ENCODE measurements around the gene STOM.

STOM gene

DNA sequence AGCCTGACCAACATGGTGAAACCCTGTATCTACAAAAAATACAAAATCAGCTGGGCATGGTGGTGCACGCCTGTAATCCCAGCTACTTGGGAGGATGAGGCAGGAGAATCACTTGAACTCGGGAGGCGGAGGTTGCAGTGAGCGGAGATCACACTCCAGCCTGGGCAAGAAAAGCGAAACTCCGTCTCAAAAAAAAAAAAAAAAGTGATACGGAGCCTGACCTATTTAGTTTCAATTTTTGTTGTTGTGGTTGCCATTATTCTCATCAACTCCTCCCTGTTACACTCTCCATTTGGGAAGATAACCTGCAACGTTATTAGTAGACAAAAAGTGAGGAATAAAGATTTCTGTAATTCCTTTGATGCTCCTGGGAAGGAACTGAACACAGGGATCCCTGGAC lies 1.3 kb downstream of the STOM start:
- DNase-seq, result no peak

DNA sequence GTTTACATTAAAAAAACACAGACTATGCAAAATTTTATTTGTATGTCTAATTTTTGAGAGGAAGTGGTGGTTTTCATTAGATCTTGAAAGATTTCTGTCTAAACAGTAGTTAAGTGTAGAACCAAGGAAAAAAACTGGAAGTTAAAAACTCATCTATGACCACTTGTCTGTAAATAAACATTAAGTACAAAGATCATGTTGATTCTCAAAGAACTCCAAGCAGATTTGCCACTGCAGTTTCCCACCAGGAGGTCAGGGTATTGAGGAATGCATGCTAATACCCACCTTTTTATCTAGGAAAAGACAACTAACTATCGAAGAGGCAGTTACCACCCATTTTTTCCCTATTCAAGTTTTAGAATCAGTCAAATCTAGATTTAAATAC lies 1.9 kb downstream of the STOM start:
- DNase-seq, result no peak

DNA sequence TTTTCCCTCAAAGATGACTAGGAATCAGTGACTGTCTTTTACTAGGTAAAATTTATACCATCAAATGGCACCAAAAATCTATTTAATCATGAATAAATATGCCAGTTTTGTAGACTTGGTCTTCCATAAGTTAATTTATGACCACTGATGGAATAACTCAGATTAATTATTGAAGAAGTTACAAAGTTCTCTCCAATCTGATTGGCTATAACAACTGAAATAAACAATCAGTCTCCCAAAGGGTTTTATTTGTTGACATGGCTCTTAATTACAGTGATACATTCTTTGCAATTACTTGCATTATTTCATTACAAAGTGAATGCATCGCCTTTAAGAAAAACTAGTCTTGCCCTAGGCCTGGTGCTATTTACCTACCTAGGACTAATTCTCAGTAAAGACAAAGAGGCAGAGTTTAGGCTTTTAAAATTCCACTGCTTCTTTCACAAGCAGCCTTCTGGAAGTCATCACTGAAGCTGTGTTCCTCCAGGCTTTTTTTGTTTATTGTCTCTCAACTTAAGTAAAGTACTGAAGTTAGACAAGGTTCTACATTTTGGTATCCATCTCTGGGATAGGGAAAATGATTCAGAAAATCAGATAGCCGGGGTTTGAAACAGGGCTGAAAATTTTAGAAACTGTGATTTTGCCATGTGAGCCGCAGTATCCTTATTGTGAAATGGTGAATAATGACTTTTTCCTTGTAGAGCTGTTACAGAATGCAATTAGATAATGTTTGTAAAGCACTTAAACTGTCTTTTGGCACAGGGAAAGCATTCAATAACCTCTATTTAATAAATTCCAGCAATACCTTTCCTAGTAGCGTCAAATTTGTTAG lies 2.5 kb downstream of the STOM start:
- no peak for DNase-seq

DNA sequence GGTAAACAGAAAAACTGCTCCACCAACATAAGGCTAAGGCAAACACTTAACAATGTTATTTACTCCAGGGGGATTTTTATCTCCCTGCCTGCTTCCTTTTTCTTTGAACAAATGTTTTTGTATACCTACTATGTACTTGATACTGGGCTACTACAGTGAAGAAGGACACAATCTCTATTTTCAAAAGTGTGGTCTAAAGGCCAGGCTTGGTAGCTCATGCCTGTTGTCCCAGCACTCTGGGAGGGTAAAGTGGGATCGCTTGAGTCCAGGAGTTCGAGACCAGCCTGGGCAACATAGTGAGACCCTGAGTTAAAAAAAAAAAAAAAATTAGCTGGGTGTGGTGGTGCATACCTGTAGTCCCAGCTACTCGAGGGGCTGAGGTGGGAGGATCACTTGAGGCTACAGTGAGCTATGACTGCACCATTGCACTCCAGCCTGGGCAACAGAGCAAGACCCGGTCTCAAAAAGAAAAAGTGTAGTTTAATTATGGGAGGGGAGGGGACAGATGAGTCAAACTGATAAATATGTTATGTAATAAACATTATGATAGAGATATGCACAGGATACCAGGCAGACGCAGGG lies 3.3 kb downstream of the STOM start:
- no peak for DNase-seq

DNA sequence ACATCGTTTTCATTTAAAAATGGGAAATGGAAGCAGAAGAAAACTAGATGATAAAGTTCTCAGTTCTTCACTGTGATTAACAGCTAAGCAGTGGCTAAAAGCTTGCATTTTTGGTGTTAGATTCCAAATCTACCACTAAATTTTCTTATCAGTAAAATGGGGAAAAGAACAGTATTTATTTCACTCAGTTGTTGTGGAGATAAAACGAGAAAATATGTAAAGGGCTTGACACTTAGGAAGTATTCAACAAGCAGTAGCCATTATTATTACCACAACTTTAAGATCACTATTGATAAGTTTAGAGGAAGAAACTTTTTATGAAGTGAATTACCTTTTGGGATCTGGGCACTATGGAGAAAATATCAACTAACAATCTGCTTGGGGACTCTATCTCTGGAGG lies 4.5 kb downstream of the STOM start:
- no peak for DNase-seq

DNA sequence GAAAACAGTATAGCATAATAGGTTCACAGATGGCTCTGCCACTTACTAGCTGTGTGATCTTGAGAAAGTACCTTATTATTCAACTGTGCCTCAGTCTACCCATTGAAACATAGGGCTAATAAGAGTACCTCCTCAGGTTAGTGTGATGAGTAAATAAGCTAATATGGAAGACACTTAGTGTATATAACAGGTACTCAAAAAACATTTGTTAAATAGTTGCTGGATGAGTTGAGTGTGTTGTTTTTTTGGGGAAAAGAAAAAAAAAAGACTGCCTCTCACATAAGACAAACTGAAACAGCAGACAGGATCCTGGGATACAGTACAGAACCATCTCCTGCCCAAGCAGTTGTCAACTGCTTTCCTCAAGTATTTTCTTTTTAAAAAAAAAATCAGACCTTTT lies 5.2 kb downstream of the STOM start:
- no peak for DNase-seq

DNA sequence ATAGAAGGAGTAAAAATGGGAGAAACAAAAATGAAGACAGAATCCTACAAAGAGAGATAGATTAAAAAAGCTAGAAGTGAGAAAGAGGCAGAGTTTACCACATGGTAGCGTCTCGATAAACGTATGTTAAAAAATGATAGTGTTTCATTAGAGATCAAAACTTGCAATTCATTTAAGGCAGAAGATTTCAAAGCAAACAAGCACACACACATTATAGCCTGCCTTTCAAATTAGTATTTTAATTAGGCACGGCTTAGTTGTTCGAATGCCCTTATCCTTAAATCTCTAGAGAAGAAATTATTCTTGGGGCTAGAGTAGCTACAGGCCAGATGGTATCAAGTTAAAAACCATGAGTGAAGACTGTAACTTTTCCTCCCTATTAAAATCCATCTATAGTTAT lies 6.0 kb downstream of the STOM start:
- no peak for DNase-seq

DNA sequence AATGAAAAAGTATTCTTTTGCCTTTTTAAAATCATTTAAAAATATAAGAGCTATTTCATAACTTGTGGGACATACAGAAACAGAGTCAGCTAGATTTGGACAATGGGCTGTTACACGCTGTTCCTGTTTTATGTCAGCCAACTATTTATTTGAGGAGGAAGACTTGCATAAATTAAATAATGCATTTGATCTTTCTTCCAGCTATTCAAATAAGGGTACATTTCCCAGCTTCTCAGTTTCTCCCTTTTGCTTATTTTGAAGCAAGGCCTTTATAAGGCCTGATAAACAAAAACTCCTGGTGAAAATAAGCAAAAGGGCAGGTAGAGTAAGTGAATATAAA lies 6.5 kb downstream of the STOM start:
- no peak for DNase-seq

DNA sequence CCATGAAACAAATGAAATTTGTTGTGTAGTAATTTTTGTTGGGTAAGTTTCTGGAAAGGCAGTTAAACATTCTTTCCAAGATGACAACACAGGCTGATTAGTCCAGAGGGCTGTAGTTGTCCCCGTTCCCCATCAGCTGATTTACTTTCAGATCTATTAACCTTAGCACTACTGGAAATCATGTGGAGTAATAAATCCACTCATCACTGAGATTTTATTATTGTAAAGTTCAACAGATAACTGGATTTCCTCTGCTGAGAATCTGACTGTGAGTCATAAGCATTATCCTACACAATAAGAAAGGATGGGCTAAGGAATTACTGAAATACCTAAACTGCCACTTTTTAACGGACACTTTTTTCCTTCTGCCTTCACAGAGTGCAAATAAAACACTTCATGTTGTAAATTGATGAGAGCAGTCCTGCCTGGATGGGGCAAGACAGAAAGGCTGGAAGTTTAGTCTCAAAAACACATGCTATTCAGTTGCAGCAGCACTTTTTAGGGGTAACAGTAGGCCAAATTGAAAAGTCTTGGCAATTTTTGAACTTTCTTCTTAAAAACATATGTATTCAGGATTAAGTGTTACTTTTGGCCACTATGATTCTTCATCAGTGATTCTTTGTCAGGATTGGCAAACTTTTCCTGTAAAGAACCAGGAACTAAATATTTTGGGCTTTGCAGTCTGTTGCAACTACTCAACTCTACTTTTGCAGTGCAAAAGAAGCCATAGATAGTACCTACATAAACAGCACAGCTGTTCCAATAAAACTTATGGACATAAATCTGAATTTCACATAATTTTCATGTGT lies 7.0 kb downstream of the STOM start:
- DNase-seq, result no peak

DNA sequence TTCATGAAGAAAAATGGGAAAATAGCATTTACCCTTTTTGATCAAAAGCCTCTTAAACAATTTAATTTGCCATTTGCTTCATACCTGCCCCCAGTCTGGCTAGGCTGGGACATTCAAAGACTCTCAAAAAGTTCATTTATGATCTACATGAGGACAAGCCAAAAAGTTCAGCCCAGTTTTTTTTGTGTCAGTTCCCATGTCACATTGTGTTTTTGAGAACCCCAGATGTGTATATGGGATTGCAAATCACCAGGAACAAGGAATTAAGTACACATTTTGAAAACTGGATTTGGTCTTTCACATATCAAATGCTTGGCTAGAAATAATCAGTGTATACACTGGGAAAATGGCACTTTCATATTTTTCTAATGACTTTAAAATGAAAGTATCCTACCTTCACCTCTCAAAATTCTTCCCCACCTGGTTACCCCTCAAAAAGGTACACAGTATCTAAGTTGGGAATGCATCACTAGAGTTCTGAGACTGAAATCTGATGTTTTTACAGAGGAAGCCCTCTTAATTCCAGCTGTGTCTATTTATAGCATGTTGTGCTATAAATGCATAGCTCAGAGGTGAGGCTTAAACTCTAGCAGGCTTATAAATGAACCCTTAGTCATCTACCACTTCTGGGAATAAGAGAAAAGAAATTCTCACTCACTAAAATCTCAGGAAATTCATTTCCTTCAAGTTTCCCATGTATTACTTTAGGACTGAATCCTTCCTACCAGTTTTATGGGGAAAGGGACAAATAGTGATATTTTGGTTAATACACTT lies 9.3 kb downstream of the STOM start:
- no peak for DNase-seq

DNA sequence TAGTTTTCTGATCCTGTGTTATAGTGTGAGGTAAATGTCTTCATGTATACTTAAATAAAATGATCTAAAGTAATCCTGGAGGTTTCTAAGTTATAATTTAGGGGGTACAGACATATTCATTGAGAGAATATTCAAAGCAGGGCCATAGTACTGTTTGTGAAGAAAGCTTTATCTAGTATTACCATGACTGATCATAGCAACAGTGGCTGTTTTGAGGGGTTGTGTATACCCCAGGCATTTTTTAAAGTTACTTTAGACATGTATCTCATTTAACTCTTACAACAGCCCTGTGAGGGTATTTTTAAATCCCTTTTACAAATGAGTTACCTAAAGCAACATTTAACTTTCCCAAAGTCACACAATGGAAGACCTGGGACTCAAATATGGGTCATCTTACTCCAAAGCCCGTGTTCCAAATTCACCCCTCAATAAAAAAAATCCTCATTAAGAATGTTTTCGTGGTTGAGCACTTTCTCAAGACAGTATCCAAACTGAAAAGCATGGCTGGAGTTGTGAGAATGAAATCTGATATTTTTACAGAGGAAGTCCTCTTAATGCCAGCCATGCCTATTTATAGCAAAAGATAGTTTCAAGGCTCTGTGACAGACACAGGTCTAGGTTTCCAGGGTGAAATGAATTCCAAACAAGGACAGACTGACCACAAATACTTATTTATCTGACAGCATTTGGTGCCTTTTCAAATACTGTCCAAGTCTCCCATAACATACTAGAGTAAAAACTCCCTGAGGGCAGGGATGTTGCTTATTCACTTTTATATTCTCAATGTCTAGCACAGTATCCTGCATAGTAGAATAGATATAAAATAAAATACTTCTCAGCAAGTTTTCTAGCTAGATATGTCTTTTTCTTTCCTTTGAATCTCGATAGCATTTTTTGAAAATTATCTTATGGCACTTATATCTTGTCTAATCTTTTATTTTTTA lies 10.4 kb downstream of the STOM start:
- no peak for DNase-seq

DNA sequence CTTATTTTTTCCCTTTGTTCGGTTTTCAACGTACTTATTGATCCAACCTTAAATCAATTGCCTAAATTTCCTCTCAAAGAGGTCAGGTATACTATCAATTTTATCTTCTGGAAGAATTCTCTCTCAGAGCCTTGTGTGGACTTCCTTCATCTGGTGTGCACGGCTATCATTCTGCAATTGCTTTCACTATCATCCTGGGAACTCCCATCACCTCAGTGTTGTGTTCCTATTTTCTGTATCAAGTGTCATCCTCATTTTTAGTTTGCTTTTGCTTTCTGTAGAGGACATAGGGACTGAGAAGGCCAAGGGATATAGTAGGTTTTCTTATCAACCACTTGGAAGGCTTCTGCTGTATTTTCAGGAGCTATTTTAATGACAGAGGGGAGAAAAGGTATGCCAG lies 11.3 kb downstream of the STOM start:
- no peak for DNase-seq

DNA sequence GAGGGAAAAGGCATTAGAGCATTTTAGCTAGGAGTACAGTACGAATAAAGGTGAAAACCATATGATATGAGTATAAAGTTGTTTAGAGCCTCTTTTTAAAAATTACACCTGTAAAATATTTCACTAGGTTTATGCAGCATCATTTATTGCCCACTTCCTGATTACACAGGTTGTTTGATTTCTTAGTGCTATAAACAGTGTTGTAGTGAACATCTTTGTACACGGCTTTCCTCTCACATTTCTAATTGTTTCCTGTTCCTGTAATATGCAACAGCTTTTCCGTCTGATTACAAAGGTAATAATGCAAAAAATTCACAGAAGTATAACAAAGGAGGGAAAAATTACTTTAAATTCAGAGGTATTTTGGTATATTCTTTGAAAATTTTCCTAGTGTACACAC lies 13.0 kb downstream of the STOM start:
- no peak for DNase-seq

DNA sequence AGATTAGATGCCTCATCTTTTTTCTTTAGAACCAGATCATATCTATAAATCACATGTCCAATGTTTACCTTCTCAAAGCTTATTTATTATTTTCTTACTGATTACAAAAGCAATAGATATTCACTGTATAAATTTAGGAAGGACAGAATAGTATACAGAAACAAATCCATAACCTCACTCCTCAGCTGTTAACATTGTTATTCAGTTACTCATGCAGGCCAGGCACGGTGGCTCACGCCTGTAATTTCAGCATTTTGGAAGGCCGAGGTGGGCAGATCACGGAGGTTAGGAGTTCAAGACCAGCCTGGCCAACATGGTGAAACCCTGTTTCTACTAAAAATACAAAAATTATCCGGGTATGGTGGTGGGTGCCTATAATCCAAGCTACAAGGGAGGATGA lies 15.3 kb downstream of the STOM start:
- no peak for DNase-seq

DNA sequence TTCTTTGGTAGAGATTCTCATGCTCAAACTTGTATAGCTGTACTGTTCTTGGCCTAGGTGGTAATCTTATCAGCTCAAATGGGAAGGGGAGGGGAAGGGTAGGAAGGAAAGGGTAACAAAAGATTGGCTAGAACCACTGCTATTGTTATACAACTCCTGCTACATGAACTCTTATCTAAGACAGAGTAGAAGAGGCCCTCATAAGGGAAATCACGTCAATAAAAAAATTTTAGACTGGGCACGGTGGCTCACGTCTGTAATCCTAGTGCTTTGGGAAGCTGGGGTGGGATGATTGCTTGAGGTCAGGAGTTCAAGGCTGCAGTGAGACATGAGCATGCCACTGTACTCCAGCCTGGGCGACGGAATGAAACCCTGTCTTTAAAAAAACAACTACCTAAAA lies 15.9 kb downstream of the STOM start:
- no peak for DNase-seq

DNA sequence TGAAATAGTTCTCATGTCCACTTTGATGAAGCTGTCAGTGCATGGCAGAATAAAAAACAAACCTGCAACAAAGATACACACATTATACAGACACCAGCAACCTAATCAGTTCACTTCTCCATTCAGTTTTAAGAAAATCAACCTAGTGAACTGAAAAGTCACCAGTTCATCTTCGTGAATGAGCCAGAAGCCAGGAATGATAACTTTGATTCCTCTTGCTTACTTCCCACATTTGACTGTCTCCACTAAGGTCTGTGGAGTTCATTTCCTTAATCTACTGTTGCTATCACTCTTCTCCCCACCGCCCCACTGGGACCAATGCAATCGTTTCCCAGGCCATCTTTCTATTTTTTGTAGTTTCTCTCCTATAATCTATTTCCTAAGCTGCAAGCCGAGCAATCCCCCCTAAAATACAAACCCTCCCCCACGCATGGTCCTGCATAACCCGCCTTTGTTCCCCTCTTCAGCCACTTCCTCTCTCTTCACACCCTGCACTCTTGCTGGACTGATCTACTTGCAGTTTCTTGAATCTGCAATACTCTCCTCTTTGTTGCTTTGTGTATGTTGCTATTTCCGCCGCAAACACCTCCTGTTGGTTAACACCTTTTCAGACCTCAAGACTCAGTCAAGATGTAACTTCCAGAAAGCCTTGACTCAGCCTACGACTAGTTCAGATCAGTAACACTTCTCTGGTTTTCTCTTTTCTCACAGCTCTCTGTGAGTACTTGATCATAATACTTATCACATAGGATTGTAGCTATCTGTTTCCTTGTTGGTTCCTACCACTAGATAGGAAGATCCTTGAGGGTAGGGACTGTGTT lies 16.6 kb downstream of the STOM start:
- DNase-seq, result peak; percentile 45

DNA sequence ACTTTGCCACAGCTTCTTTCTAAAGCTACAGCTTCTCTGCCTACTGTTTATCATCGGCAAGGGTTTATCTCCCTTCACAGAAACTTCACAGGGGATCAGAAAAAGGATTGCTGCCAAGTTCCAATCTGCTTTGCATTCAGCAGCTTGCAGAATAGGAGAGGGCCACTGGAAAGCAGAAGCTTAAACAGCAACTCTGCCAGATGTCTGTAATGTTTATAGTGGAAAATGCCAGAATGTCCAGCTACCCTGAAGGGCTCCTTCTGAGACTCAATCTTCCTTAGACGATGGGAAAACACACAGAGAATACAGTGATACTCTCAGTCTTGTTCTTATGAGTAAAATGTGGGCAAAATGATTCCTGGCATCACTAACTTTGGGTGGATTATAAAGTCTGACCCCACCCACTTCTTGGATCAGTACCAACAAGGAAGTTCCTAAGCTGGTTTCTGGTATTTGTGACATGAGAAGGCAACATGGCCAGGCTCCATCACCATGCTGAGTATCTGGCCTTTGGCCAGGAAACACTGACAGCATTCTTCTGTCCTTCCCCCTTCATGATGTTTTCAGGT lies 19.0 kb downstream of the STOM start:
- no peak for DNase-seq

DNA sequence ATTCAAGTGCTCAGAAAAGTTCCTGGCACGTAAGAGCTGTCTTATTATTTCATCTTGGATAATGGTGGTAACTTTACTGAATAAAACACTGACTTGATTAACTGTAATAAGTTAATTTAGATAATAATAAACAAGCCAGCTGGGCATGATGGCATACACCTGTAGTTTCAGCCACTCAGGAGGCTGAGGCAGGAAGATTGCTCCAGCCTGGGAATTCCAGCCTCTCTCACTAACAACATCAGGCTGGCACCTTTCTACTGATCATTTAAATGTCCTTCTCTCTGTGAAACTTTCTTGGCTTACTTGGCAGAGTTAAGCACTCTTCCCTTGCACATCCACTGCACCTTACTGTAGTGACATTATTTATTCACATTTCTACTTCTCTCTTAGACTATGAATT lies 20.0 kb downstream of the STOM start:
- DNase-seq, result no peak

DNA sequence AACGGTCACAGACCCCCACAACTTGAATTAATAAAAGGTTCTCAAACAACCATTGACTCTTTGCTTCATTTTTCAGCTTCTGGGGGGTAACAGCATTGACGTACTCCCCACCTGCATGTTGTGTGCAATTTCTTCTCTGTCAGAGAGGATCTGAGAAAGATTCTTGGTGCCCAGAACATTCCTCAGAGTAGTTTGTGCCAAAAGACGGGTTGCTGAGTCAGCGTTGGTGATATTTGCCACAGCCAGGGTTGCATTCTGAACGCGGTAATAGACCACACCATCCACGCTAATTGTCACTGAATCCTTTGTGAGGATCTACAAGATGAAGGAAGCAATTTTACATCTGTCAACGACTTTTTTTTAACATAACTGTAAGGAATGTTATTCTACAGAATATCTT lies 21.0 kb downstream of the STOM start:
- DNase-seq, result no peak

DNA sequence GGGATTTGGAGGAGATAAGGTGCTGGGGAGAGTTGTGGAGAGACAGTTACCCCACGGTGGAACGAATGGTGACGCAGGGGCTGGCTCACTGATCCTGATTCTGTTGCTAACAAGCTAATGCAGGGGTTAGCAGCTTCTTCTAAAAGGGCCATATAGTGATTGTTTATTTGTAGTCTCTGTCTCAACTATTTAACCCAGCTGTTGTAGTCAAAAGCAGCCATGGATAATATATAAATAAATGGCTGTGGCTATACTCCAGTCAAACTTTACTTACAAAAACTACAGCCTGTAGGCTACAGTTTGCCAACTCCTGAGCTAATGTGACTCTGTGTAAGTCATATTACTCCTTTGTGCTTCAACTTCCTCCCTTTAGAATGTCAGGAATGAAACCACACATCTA lies 21.8 kb downstream of the STOM start:
- no peak for DNase-seq

DNA sequence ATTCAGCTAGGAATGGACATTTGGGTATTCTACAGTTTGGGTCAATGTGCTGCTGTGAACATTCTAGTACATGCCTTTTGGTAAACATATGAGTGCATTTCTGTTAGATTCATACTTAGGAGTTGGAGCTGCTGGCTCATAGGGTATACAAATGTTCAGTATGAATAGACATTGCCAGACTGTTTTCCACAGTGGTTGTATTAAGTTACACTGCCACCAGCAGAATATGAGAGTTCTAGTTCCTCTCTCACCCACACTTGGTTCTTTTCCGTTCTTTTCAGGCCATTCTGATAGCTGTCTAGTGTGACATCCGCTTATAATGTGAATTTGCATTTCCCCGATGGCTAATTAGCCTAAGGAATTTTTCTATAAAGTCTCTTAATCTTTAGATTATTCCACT lies 25.0 kb downstream of the STOM start:
- no peak for DNase-seq
